HG02943 (cell line): ENCODE results near the gene CDKN1C.

Experiments used
- ATAC-seq: cut with Tn5 transposase; IDR thresholded peaks from one replicate; pipeline ENCODE4 v1.9.1; 2021; ENCODE audit warnings: mild to moderate bottlenecking, low read depth, moderate library complexity; ENCODE audit not compliant: unreplicated experiment

CDKN1C gene

DNA sequence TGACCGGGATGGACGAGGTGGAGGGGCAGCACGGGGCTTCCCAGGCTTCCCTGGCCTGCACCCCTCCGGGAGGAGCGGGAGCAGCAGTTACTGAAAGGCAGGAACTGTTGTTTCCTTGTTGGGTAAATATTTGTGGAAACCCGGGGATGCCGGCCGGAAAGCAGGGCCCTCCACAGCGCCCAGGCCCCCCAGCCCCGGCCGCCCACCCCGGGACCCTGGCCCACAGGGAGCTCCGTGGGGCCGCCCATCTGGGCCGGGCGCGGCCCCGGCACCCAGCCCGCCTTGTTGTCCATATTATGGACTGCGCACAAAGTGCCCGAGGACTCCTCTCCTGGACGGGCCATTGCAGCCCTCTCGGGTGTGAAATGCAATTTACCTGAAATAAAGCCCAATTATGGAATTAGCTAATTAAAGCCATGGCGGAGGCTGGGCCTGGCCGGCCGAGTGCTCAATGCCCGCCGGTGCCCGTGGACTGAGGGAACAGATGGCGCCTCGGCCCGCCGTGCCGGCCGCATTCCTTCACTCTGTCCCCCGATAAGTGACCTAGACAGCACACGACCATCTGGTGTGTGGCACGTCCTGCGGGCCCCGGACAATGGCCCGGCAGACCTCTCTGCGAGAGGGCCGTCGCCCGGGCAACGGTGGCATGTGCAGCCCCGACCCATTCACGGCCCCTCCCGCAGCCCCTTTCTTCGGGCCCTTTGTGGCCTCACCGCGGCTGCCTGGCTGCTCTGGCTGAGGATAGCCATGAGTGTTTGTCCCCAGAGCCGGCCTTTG is 35.4 kb downstream of the CDKN1C start:
- ATAC-seq, result no peak

DNA sequence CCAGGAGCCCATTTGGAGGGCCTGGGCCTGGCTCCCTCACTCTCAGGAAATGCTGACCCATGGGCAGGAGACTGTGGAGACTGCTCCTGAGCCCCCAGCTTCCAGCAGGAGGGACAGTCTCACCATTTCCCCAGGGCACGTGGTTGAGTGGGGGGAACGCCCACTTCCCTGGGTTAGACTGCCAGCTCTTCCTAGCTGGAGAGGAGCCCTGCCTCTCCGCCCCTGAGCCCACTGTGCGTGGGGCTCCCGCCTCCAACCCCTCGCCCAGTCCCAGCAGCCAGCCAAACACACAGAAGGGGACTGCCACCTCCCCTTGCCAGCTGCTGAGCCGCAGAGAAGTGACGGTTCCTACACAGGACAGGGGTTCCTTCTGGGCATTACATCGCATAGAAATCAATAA is 37.1 kb downstream of the CDKN1C start:
- ATAC-seq, result no peak

DNA sequence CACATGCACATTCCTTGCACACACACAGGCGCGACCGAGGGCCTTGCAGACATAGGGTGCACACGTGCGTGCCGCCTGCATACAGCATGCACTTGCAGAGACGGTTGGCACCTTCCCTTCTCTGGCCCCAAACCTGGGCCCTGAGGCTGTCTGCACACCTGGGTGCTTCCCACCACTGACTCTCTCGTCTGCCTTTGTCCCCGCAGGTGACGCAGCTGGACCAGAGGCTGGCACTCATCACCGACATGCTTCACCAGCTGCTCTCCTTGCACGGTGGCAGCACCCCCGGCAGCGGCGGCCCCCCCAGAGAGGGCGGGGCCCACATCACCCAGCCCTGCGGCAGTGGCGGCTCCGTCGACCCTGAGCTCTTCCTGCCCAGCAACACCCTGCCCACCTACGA is 38.0 kb downstream of the CDKN1C start:
- ATAC-seq, result no peak

DNA sequence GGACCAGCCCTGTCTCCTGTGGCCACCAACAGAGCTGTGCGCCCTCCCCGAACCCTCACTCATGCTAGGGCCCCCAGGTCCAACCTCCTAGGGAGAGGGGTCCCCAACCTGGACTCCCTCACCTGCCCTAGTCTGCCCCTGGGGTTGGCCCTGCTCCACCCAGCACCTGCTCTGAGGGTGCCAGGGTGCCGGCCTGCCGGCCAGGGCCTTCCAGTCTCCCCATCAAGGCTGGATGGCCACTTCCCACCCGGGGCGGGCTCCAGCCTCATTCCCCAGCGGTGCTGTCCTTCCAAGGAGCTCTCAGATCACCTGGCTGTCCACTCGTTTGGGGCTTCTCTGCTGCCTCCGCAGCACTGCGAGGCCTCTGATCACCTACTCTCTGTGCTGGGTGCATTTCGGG is 39.1 kb downstream of the CDKN1C start:
- ATAC-seq, result no peak

DNA sequence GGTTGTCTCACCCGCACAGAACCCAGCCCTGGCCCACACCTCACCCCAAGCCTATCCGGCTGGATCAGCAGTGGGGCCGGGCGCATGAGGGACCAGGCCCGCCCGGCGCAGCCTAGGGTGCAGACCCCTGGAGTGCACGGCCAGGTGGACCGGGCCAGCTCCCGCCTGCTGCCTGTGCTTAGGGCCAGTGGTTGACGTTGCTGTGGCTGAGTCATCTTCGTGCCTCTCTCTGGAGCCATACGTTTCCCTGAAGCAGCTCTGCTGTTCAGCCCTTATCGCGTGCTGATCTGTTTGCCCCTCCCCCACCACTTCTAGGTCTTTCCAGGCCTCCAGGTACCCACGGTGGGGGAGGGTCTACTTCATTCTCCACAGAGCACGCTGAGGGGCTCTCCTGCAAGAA is 39.5 kb downstream of the CDKN1C start:
- ATAC-seq, result no peak

DNA sequence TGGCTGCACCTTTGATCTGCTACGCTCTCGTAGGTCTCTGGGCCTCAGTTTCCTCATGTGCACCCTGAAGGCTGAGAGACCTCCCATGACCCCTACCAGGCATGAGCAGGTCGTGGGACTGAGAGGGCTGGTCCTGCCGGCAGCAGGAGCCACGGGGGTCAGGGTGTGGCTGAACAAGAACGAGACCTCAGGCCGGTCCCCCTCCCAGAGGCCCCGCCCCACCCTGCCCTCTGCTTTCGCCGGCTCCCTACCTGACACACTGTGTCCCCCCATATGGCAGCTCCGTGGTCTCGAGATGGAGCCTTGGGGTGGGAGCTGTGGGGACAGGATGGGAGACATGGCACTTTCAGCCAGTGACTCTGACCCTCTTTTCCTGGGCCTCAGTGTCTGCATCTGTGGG is 40.6 kb downstream of the CDKN1C start:
- ATAC-seq, result no peak

- no peak for ATAC-seq
Measured at GRCh38 chr11:2844116-2844842, 41.3 kb downstream of the CDKN1C start.

- no peak for ATAC-seq
Measured at GRCh38 chr11:2843551-2843950, 42.0 kb downstream of the CDKN1C start.

GRCh38 chr11:2842876-2843275 is 42.7 kb downstream of the CDKN1C start:
- ATAC-seq, result no peak

GRCh38 chr11:2841411-2842190 is 44.0 kb downstream of the CDKN1C start:
- ATAC-seq, result no peak

DNA sequence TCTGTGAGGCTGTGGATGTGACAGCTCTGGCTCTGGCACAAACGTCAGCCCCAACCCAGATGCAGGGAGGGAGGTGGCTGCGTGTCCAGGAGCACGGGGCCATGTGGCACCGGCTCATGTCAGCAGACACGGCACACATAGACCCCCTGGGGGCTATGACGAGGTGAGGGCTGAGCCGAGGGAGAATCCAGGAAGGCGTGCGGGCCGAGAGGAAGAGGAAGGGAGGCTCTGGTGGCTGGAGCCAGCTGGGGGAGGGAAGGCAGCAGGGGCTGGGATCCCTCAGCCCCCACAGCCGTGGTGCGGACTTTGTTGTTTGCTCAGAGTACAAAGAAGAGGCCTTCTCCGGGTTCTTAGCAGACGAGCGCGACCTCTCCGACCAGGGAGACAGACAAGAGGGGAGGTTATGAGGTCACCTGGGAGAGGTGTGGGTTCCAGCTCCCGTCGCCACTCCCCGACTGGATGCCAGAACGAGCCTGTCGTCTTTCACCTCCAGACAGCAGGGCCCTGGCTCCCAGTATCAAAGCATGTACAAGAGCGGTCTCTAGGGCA is 46.1 kb downstream of the CDKN1C start:
- no peak for ATAC-seq

DNA sequence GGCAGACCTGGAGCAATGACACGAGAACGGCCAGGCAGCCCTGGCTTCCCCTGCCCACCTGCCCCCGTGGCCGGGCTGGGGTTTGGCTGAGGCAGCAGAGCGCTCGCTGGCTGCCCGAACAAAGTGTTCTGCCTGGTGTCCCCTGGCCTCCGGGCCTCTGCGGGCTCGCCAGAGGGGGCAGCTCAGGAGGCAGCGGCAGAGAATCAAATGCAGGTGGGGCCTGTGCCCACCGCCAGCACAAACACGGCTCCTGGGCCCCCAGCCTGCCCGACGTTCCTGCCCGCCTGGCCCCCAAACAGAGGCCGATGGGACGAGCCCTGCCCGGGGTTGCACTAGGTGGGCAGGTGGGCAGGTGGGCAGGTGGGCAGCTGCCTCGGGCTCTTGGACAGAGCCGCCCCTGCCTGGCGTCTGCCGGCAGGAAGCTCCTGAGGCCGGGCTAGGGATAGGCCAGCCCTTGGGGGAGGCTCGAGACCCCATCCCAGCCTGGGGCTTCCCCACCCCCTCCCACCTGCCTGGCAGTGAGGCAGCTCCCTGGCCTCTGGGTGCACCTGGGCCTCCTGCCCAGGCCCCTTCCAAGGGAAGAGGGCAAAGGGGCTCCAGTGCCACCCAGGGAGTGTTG is 46.8 kb downstream of the CDKN1C start:
- no peak for ATAC-seq

DNA sequence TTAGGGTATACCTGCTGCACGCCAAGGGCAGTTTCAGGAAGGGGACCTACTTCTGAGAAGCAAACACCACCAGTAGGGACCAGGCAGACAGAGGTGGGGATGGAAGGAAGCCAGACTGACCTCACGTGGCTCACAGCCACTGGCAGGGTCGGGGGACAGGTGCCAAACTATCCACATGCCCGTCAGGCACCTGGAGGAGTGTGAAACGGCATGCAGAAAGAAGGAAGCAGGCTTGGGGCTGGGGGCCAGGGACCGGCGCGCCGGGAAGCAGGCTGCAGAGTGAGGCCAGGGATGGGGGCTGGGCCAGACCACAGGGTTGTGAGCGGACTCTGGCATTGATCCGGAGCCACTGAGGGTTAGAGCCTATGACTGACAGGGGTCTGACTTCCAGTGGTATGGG is 47.5 kb downstream of the CDKN1C start:
- no peak for ATAC-seq

DNA sequence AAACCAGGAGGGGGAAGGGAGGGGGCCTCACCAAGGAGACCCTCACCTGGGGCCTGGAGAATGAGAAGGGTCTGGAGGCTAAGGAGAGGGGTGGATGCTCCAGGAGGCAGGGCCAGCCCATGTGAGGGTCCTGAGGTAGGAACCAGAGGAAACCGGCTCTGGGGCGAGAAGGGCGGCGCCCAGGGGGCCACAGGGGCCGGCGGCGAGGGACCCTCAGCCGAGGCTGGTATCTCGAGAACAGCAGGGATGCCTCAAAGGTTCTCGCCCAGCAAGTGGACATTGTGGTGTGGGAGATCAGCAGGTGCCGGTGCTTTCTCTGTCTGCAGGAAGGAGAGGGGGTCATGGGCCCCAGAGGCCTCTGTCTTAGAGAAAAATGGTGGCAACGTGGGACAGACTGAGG is 47.9 kb downstream of the CDKN1C start:
- ATAC-seq, result no peak

DNA sequence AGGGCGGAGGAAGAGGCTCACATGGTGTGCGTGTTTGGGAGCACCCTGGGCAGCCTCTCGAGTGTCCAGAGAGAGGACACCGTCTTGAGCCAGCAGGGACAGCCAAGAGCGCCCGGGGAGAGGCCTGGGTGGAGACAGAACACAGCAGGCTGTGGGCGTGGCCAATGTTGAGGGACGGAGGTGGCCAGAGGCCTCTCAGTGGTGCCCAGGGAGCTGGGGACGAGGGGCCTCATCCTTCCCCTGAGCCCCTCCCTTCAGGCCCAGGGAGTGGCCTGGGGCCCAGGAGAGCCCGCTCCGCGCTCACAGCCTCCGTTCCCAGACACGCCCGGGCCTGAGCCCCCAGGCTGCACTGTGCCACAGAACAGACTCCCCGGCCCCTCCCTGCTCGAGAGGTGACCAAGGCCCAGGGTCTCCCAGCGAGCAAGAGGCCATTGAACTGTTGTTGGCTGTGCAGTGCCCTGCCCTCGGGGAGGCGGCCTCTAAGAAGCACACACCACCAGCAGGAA is 48.4 kb downstream of the CDKN1C start:
- ATAC-seq, result no peak

DNA sequence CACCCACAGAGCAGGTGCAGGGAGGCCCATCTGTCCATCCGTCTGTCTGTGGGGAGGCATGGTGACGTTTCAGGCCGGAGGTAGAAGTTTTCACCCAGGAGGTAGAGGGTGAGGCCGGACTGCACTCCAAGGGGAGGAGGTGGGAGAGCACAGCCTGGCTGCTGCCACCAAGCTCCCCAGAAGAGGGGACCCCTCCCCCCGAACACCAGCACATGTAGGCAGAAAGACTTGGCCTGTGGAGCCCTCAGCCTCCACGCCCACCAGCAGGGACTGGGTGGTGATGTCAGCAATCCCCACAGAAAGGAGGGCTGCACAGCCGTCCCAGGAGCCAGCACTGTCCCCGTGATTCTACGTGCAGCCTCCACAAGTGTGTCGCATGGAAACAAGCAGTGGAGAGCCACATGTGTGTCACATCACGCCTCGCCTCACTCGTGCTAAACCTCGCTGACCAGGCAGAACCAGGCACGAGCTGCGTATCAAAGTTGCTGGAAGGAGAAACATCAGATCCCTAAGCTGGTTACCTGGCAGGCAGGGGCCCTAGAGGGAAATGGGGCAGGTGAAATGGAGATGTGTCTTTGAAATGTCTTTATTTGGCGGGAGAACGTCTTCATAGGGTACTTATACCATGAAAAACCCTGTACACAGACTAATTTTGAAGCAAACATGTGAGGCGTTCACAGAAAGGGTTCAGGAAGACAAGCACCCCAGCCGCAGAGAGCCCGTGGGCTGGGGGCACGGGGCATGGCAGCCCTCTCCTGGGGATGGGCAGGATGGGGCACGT is 49.1 kb downstream of the CDKN1C start:
- ATAC-seq, result no peak

- no peak for ATAC-seq
Measured at GRCh38 chr11:2835751-2836150, 49.8 kb downstream of the CDKN1C start.

DNA sequence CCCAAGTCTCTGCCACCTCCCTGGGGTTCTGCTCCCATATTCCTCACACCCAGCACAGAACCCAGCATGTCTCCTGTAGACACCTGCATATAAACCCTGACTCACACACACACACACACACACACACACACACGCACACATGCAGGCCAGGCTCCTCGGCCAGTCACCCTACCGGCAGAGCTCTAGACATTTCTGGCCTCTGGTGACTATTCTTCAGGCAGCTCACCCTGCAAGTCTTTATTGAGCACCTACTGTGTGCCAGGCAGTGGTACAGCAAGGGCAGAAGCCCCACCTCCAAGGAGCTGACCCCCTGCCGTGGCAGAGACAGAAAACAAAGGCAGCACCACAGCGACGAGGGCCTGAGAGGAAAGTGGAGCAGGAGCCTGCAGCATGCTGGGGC is 50.3 kb downstream of the CDKN1C start:
- ATAC-seq, result no peak

GRCh38 chr11:2834503-2835273 is 50.9 kb downstream of the CDKN1C start:
- ATAC-seq, result no peak
